Esophagus (tissue), 2 donors: ENCODE measurements around the gene SRPK2. TPM values are rescaled to one million over a fixed set of nuclear protein-coding genes. Genes with fewer than 3 reads are reported as not detected.
"Not testable (repeated sequence)": the region's sequence is repeated elsewhere in the genome, so short reads cannot be mapped to it uniquely, and the experiment has no call there.

Experiments used
- H3K27ac ChIP-seq, 2 donors: one replicate each; pipeline ENCODE4 v1.5.1; 2013; ENCODE audit warnings: low read depth in 2 of 2, mild to moderate bottlenecking in 2 of 2, inconsistent platforms in 1 of 2, low read length in 1 of 2, moderate library complexity in 1 of 2
- H3K27me3 ChIP-seq, 2 donors: one replicate each; pipeline ENCODE4 v1.6.1; 2013; ENCODE audit warnings: low read length in 2 of 2, control low read depth in 1 of 2, mild to moderate bottlenecking in 1 of 2; ENCODE audit not compliant: insufficient read depth in 2 of 2, control insufficient read depth in 1 of 2
- H3K36me3 ChIP-seq, 2 donors: one replicate each; pipeline ENCODE4 v1.6.1; 2013; ENCODE audit warnings: low read length in 1 of 2; ENCODE audit not compliant: control insufficient read depth in 2 of 2, insufficient read depth in 2 of 2
- H3K4me1 ChIP-seq, 2 donors: one replicate each; pipeline ENCODE4 v1.6.1; 2013; ENCODE audit warnings: low read length in 1 of 2; ENCODE audit not compliant: control insufficient read depth in 2 of 2, insufficient read depth in 2 of 2
- H3K4me3 ChIP-seq, 2 donors: one replicate each; pipeline ENCODE4 v1.5.1; 2013; ENCODE audit warnings: low read length in 2 of 2, mild to moderate bottlenecking in 2 of 2, low read depth in 1 of 2, moderate library complexity in 1 of 2
- H3K9me3 ChIP-seq, 2 donors: one replicate each; pipeline ENCODE4 v1.6.1; 2013; ENCODE audit warnings: mild to moderate bottlenecking in 2 of 2, low read depth in 1 of 2, low read length in 1 of 2, moderate library complexity in 1 of 2; ENCODE audit not compliant: control insufficient read depth in 2 of 2, insufficient read depth in 1 of 2
- WGBS, 2 donors: extraction: QIAGEN DNeasy Blood & Tissue Kit; methylation state at CpG; one replicate each; pipeline ENCODE4 v1.1.7; 2013; 5-methylcytosine and 5-hydroxymethylcytosine counted together
- polyA plus RNA-seq, 2 donors: library from polyadenylated mRNA; stranded (reverse); fragments of 200-250 nt; gene quantifications; one replicate each; pipeline ENCODE4 v1.2.3, GENCODE V29; 2013
- donor health status: healthy with polysubstance abuse.
- donor health status: Bipolar disorder and iron deficiency.

SRPK2 gene
- polyA plus RNA-seq, 2 donors: 8.9 to 11.6 TPM

DNA sequence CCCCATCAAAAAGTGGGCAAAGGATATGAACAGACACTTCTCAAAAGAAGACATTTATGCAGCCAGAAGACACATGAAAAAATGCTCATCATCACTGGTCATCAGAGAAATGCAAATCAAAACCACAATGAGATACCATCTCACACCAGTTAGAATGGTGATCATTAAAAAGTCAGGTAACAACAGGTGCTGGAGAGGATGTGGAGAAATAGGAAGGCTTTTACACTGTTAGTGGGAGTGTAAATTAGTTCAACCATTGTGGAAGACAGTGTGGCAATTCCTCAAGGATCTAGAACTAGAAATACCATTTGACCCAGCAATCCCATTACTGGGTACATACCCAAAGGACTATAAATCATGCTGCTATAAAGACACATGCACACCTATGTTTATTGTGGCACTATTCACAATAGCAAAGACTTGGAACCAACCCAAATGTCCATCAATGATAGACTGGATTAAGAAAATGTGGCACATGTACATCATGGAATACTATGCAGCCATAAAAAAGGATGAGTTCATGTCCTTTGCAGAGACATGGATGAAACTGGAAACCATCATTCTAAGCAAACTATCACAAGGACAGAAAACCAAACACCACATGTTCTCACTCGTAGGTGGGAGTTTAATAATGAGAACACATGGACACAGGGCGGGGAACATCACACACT, 128.4 kb downstream of the SRPK2 start:
- H3K36me3 ChIP-seq, H3K27ac ChIP-seq, H3K27me3 ChIP-seq, H3K9me3 ChIP-seq, H3K4me3 ChIP-seq, H3K4me1 ChIP-seq: not testable (repeated sequence)
- 97 to 99% methylated on average over 2 of the region's 2 CpGs for WGBS, 2 donors

DNA sequence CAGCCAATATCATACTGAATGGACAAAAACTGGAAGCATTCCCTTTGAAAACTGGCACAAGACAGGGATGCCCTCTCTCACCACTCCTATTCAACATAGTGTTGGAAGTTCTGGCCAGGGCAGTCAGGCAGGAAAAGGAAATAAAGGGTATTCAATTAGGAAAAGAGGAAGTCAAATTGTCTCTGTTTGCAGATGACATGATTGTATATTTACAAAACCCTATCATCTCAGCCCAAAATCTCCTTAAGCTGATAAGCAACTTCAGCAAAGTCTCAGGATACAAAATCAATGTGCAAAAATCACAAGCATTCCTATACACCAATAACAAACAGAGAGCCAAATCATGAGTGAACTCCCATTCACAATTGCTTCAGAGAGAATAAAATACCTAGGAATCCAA, 129.8 kb downstream of the SRPK2 start:
- H3K4me3 ChIP-seq, H3K27ac ChIP-seq, H3K4me1 ChIP-seq, H3K27me3 ChIP-seq, H3K9me3 ChIP-seq, H3K36me3 ChIP-seq: not testable (repeated sequence)

GRCh38 chr7:105257338-105257737, 131.4 kb downstream of the SRPK2 start:
- no peak overlapping the region for H3K27ac ChIP-seq
- H3K4me1 ChIP-seq: no peaks in the 10 kb centered on the region
- no peaks in the 10 kb centered on the region for H3K9me3 ChIP-seq
- H3K36me3 ChIP-seq: no peaks in the 10 kb centered on the region
- H3K27me3 ChIP-seq: no peaks in the 10 kb centered on the region
- WGBS, 2 donors: 8 to 24% methylated on average over 1 of the region's 1 CpG
- H3K4me3 ChIP-seq: no peak overlapping the region

- Histone ChIP-seq H3K4me3 (no peak overlapping the region), H3K9me3 (no peaks in the 10 kb centered on the region), H3K27me3 (no peaks in the 10 kb centered on the region), H3K4me1 (no peaks in the 10 kb centered on the region), H3K36me3 (no peaks in the 10 kb centered on the region), H3K27ac (no peak overlapping the region)
- WGBS, 2 donors: 70 to 72% methylated on average over 2 of the region's 2 CpGs
Observed at GRCh38 chr7:105256761-105257231, 131.9 kb downstream of the SRPK2 start.

DNA sequence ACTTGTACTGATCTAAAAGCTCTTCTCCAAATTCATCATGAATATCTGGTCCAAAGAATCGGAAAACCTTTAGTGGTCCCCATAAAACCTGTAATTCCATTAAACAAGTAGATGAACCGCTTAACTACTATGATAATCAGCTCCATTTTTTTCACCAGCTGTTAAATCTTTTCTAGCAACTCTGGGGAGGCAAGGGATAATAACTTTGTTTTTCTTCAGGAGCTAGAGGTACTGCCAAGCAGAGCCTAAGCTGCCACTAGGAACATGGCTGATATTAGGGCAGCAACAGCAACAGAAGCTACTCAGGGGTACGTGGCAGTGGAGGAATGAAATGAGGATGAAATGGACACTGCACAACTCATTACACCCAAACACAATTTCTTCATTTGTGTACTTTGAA, 138.0 kb downstream of the SRPK2 start:
- Histone ChIP-seq H3K4me1 (no peaks in the 10 kb centered on the region), H3K27me3 (no peaks in the 10 kb centered on the region), H3K36me3 (peaks cover 0 to 2% of the 10 kb centered on the region in 2 donors), H3K9me3 (no peaks in the 10 kb centered on the region), H3K27ac (no peak overlapping the region), H3K4me3 (no peak overlapping the region)
- WGBS, 2 donors: 88 to 92% methylated on average over 3 of the region's 3 CpGs

DNA sequence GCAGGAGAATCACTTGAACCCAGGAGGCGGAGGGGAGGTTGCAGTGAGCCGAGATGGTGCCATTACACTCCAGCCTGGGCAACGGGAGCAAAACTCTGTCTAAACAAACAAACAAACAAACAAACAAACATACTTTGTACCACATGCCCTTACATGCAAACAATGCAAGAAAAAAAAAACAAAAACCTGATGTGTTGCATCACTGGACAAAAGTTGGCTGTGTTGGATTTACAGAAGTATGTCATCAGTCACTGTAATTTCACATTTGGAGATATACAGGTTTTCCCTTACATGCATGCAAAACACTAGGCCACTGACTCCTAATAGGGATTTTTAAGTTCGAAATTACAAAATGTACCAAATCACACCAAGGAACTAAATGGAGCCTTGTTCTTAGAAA, 138.5 kb downstream of the SRPK2 start:
- WGBS, 2 donors: 91 to 92% methylated on average over 4 of the region's 4 CpGs
- Histone ChIP-seq H3K27me3 (no peaks in the 10 kb centered on the region), H3K27ac (no peak overlapping the region), H3K9me3 (no peaks in the 10 kb centered on the region), H3K36me3 (peaks cover 0 to 2% of the 10 kb centered on the region in 2 donors), H3K4me3 (no peak overlapping the region), H3K4me1 (no peaks in the 10 kb centered on the region)

DNA sequence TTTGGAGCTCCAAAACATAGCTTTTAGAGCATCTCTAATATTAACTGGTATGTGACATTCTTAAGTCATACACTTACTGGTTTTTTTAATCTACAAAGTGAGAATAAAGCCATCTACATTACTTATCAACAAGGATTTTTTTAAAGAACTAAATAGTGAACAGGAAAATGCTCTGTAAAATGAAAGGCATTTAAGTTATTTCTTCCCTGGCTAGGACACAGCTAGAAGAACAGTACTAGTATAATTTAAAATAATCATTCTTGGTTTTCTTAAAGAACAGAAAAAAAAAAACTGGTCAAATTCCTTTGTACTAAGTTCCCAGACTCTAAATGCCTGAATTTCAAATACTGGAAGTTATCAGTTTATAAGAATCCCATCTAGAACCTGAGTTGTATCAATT, 139.5 kb downstream of the SRPK2 start:
- Histone ChIP-seq H3K9me3 (no peaks in the 10 kb centered on the region), H3K4me3 (no peak overlapping the region), H3K36me3 (peaks cover 0 to 2% of the 10 kb centered on the region in 2 donors), H3K4me1 (peaks cover 0 to 2% of the 10 kb centered on the region in 2 donors), H3K27me3 (no peaks in the 10 kb centered on the region), H3K27ac (no peak overlapping the region)

DNA sequence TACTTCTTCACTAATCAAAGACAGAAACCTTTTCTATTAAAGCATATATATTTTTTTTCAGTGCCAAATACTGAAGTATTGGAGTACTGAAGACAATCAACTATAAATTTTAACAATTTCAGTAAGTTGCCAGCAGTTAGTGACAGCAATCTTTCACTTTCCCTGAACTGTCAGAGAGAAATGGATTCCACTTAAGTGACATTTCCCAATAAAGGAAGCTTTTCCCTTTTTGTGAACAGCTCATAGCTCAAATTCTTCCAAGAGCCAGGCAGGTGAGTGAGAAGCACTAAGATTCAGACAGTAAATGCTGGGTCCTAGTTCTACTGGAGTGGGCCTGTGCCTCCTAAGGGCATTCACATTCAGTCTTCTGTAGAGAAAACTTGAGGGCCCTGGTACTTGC, 142.0 kb downstream of the SRPK2 start:
- Histone ChIP-seq H3K27ac (no peak overlapping the region), H3K4me3 (no peak overlapping the region), H3K4me1 (peaks cover 0 to 2% of the 10 kb centered on the region in 2 donors), H3K9me3 (no peaks in the 10 kb centered on the region), H3K36me3 (peaks cover 0 to 2% of the 10 kb centered on the region in 2 donors), H3K27me3 (no peaks in the 10 kb centered on the region)

GRCh38 chr7:105246256-105246655, 142.5 kb downstream of the SRPK2 start:
- 77 to 86% methylated on average over 4 of the region's 4 CpGs for WGBS, 2 donors
- no peak overlapping the region for H3K27ac ChIP-seq
- peaks cover 0 to 2% of the 10 kb centered on the region in 2 donors for H3K4me1 ChIP-seq
- no peak overlapping the region for H3K4me3 ChIP-seq
- no peaks in the 10 kb centered on the region for H3K9me3 ChIP-seq
- H3K36me3 ChIP-seq: peaks cover 0 to 2% of the 10 kb centered on the region in 2 donors
- no peaks in the 10 kb centered on the region for H3K27me3 ChIP-seq

DNA sequence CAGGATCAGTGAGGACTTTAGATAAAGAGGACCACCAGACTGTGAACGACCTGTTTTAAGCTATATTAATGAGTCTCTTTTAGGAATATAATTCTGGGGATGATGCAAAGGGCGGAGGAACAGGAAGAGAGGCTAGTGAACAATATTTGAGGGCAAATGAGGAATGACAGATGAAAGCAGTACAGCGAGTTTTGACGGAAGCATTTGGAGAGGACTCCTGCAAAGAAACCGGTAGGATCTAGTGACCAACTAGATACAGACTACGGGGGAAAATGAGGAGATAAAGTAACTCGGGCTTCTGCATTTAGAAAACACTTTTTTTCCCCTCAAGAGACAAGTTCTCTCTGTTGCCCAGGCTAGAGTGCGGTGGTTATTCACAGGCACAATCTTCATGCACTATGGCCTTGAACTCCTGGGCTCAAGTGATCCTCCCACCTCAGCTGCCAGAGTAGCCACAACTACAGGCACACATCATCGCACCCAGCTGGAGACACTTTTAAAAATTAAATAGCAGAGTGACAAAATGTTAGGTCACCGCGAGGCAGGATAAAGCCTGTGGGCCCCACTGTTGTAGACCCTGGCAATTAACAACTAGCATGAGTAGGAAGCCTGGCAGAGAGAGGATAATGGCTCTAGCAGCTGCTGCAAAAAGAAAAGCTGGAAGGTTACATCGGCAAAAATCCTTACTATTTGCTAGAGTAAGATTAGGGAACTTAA, 143.2 kb downstream of the SRPK2 start:
- Histone ChIP-seq H3K27ac (no peak overlapping the region), H3K4me3 (no peak overlapping the region), H3K36me3 (no peaks in the 10 kb centered on the region), H3K27me3 (no peaks in the 10 kb centered on the region), H3K4me1 (peaks cover 0 to 2% of the 10 kb centered on the region in 2 donors), H3K9me3 (no peaks in the 10 kb centered on the region)
- 64 to 78% methylated on average over 12 of the region's 12 CpGs for WGBS, 2 donors
